PC-9 (cell line): ENCODE results near the gene RAB28.

Source experiments
- CTCF ChIP-seq: fragments of 200-600 bp; sonication (generic); conservative IDR thresholded peaks from 2 replicates; pipeline ENCODE4 v1.6.1; 2017; ENCODE audit warnings: mixed run types, antibody characterized with exemption, mild to moderate bottlenecking, moderate library complexity
- EZH2 ChIP-seq: fragments of 200-600 bp; sonication (generic); IDR thresholded peaks from 2 replicates; pipeline ENCODE4 v1.8.0; 2017; ENCODE audit warnings: antibody characterized with exemption, low read depth

- TF ChIP-seq CTCF (no peak), EZH2 (no peak)
Observed at GRCh38 chr4:13481569-13481968, 2.6 kb downstream of the RAB28 start.
